Lung (tissue), 12 donors: ENCODE data around the gene COG4. TPM values are rescaled to one million over a fixed set of nuclear protein-coding genes. Genes with fewer than 3 reads are reported as not detected.

Experiments used
- ATAC-seq: fragments of 200-7000 bp; cut with Tn5 transposase; one replicate; pipeline ENCODE4 v1.9.1; 2020; ENCODE audit warnings: moderate number of reproducible peaks; ENCODE audit not compliant: insufficient read depth, low FRiP score
- DNase-seq, 3 donors: peaks; one replicate each; pipeline ENCODE4 v3.0.0-alpha.2; 2013 to 2017
- H3K27ac ChIP-seq, 2 donors: one replicate each; pipeline ENCODE4 v1.5.1; 2013; ENCODE audit warnings: mild to moderate bottlenecking in 2 of 2, moderate library complexity in 2 of 2, control low read depth in 1 of 2, inconsistent platforms in 1 of 2, low read depth in 1 of 2, low read length in 1 of 2
- H3K27me3 ChIP-seq, 3 donors: one replicate each; pipeline ENCODE4 v1.5.1; 2013; ENCODE audit warnings: low read length in 2 of 3; ENCODE audit not compliant: control insufficient read depth in 3 of 3, insufficient read depth in 3 of 3
- H3K36me3 ChIP-seq, 4 donors: one replicate each; pipeline ENCODE4 v1.5.1; 2013; ENCODE audit warnings: low read length in 4 of 4, mild to moderate bottlenecking in 1 of 4, moderate library complexity in 1 of 4; ENCODE audit not compliant: control insufficient read depth in 4 of 4, insufficient read depth in 4 of 4
- H3K4me1 ChIP-seq, 5 donors: one replicate each; pipeline ENCODE4 v1.5.1; 2013; ENCODE audit warnings: low read length in 5 of 5, mild to moderate bottlenecking in 2 of 5, moderate library complexity in 1 of 5; ENCODE audit not compliant: control insufficient read depth in 5 of 5, insufficient read depth in 5 of 5
- H3K4me3 ChIP-seq: one replicate; pipeline ENCODE4 v1.5.1; 2013; ENCODE audit warnings: mild to moderate bottlenecking, control low read depth, moderate library complexity
- H3K9ac ChIP-seq, 2 donors: one replicate each; pipeline ENCODE4 v1.5.1; 2013; ENCODE audit warnings: low read length in 2 of 2, control low read depth in 1 of 2; ENCODE audit not compliant: insufficient read depth in 1 of 2
- H3K9me3 ChIP-seq, 4 donors: one replicate each; pipeline ENCODE4 v1.5.1; 2013; ENCODE audit warnings: low read length in 3 of 4, mild to moderate bottlenecking in 1 of 4, moderate library complexity in 1 of 4; ENCODE audit not compliant: control insufficient read depth in 4 of 4, insufficient read depth in 3 of 4
- WGBS, 2 donors: extraction: QIAGEN DNeasy Blood & Tissue Kit; methylation state at CpG; one replicate each; pipeline ENCODE4 v1.1.7; 2013; 5-methylcytosine and 5-hydroxymethylcytosine counted together
- polyA plus RNA-seq, 2 donors: library from polyadenylated mRNA; stranded (reverse); fragments of 200-250 nt; gene quantifications; one replicate each; pipeline ENCODE4 v1.2.1, GENCODE V29; 2013
- total RNA-seq, 2 donors: library from RNA; depleted of rRNA in 1 of 2; stranded (reverse); fragments of >200 nt in 1 of 2; gene quantifications; one replicate each; pipeline ENCODE4 v1.2.1, GENCODE V29; 2014 to 2021
- TF ChIP-seq, protein P1 (sequence below): IDR thresholded peaks from 2 replicates; pipeline ENCODE4 v1.5.1; 2012; ENCODE audit warnings: mild to moderate bottlenecking; ENCODE audit errors: control extremely low read depth, extremely low read depth
- donor health status: control.
- donor health status: control.
- donor health status: Bipolar disorder and iron deficiency.
- donor health status: healthy.
- donor health status: DM: yes; HTN: yes; CAD: no.

The COG4 gene
- total and polyA plus RNA-seq, 4 donors: 29.3 to 65.8 (median 39.4) TPM

DNA sequence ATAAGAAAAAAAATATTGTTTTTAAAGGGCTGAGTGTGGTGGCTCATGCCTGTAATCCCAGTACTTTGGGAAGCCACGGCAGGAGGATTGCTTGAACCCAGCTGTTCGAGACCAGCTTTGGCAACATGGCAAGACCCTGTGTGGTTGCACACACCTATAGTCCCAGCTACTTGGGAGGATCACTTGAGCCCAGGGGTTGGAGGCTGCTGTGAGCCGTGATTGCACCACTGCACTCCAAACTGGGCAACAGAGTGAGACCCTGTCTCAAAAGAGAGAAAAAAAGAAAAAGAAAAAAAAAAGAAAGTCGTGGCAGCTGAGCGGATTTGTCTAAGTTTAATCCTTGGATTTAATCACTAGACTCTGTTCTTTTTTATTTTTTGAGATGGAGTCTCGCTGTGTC, 75.3 kb downstream of the COG4 start:
- Histone ChIP-seq H3K36me3 (no peaks in the 10 kb centered on the region), H3K9me3 (no peaks in the 10 kb centered on the region), H3K9ac (no peak overlapping the region), H3K27me3 (no peaks in the 10 kb centered on the region), H3K4me3 (no peak overlapping the region), H3K27ac (no peak overlapping the region), H3K4me1 (no peaks in the 10 kb centered on the region)
- WGBS, 2 donors: 93 to 94% methylated on average over 6 of the region's 6 CpGs
- DNase-seq (no peak), ATAC-seq (no peak)
- TF ChIP-seq, protein P1, sequence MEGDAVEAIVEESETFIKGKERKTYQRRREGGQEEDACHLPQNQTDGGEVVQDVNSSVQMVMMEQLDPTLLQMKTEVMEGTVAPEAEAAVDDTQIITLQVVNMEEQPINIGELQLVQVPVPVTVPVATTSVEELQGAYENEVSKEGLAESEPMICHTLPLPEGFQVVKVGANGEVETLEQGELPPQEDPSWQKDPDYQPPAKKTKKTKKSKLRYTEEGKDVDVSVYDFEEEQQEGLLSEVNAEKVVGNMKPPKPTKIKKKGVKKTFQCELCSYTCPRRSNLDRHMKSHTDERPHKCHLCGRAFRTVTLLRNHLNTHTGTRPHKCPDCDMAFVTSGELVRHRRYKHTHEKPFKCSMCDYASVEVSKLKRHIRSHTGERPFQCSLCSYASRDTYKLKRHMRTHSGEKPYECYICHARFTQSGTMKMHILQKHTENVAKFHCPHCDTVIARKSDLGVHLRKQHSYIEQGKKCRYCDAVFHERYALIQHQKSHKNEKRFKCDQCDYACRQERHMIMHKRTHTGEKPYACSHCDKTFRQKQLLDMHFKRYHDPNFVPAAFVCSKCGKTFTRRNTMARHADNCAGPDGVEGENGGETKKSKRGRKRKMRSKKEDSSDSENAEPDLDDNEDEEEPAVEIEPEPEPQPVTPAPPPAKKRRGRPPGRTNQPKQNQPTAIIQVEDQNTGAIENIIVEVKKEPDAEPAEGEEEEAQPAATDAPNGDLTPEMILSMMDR: no peak

GRCh38 chr16:70444249-70445063, 78.9 kb downstream of the COG4 start:
- TF ChIP-seq, protein P1: no peak
- Histone ChIP-seq H3K4me3 (no peak overlapping the region), H3K9me3 (no peaks in the 10 kb centered on the region), H3K9ac (no peak overlapping the region), H3K27me3 (no peaks in the 10 kb centered on the region), H3K27ac (no peak overlapping the region), H3K4me1 (peaks cover 0 to 7% (median 0%) of the 10 kb centered on the region in 5 donors), H3K36me3 (no peaks in the 10 kb centered on the region)
- ATAC-seq (no peak), DNase-seq (no peak)
- WGBS, 2 donors: 84% methylated on average over 4 of the region's 4 CpGs

DNA sequence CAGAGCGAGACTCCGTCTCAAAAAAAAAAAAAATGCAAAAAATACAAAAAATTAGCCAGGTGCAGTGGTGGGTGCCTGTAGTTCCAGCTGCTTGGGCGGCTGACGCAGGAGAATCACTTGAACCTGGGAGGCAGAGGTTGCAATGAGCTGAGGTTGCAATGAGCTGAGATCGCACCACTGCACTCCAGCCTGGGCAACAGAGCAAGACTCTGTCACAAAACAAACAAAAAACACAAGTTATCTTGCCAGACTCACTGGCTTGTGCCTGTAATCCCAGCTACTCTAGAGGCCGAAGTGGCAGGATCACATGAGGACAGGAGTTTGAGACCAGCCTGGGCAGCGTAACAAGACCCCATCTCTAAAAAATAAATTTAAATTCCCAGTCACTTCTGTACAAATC, 81.0 kb downstream of the COG4 start:
- TF ChIP-seq, protein P1: no peak
- Histone ChIP-seq H3K9me3 (no peaks in the 10 kb centered on the region), H3K4me1 (peaks cover 0 to 14% (median 0%) of the 10 kb centered on the region in 5 donors), H3K4me3 (no peak overlapping the region), H3K27me3 (no peaks in the 10 kb centered on the region), H3K9ac (no peak overlapping the region), H3K36me3 (peaks cover 0 to 3% (median 0%) of the 10 kb centered on the region in 4 donors), H3K27ac (no peak overlapping the region)
- no peak for DNase-seq
- 93 to 96% methylated on average over 7 of the region's 7 CpGs for WGBS, 2 donors
- no peak for ATAC-seq
